GM19438 (cell line): Measurements from ENCODE around the gene DHH.

ENCODE experiments used
- ATAC-seq: cut with Tn5 transposase; IDR thresholded peaks from one replicate; pipeline ENCODE4 v1.9.1; 2021; ENCODE audit warnings: low read depth; ENCODE audit not compliant: unreplicated experiment

DHH gene

GRCh38 chr12:49051777-49052438 is 42.7 kb downstream of the DHH start:
- no peak for ATAC-seq

- ATAC-seq: no peak
Measured at GRCh38 chr12:49051373-49051764, 43.2 kb downstream of the DHH start.

GRCh38 chr12:49050507-49051372 is 43.9 kb downstream of the DHH start:
- ATAC-seq: no peak

DNA sequence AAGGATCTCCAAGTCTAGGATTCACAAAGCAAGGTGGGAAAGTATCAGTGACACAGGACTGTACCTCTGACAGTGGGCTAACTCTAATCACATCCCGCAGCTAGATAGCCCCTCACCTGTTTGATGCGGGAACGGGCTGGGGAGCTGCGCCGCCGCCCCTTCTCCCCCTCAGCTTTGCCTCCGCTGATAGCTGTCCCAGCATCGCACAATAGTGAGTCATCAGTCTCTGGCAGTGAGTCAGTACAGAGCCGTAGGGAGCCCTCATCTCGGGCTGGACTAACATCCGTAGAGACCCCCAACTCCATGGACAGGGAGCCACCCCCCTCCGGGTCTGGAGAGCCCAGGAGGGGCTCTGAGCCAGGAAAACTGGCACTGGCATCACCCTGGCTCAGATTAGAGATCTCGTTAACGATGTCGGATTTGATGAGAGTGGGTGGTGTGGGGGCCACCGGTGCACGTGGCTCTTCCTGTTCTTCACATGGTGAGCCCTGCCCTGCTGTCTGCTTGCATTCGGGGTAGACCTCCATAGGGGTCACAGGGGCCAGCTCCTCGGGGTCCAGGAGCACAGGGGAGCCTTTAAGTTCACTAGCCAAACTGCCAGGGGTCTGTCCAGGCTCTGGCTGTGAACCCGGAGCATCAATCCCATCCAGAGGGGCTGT is 44.9 kb downstream of the DHH start:
- ATAC-seq: no peak

- no peak for ATAC-seq
Measured at GRCh38 chr12:49048953-49049352, 45.6 kb downstream of the DHH start.

GRCh38 chr12:49046129-49046895 is 48.3 kb downstream of the DHH start:
- ATAC-seq: no peak

GRCh38 chr12:49044660-49045059 is 49.9 kb downstream of the DHH start:
- no peak for ATAC-seq

DNA sequence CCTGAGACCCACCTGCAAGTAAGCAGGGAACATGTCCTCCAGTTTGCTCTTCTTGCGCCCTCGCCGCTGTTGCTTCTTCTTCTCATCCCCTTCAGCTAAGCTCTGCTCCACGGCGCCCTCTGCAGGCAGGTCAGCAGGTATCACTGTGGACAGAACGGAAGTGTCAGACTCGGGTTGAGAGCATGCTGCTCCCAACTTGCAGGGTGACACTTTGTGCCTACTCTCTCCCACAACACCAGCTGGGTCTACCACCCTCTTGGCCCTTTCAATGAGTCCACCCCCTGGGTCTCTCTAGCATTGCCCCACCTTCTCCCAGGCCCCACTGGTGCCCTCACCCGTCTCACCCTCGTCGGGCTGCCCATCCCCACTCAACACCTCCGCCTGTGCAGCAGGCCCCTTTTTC is 50.7 kb downstream of the DHH start:
- no peak for ATAC-seq

DNA sequence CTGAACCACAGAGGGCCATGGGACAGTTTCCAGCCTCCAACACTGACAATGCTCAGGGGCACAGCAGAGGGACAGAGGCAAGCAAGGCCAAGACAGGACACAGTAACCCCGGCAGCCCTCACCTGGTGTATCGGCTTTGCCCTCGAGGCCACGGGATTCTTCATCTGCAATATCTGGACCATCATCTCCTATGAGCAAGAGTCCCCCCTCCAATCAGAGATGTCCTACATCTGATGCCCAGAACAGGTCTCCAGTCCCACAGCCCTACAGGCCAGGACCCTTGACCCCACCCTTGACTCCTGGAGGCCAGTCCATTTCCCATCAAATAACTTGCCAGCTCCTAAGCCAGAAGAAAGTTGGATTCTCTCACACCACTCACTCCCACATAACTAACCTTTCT is 51.4 kb downstream of the DHH start:
- ATAC-seq: no peak

GRCh38 chr12:49041881-49042484 is 52.6 kb downstream of the DHH start:
- no peak for ATAC-seq

GRCh38 chr12:49041036-49041880 is 53.3 kb downstream of the DHH start:
- no peak for ATAC-seq

DNA sequence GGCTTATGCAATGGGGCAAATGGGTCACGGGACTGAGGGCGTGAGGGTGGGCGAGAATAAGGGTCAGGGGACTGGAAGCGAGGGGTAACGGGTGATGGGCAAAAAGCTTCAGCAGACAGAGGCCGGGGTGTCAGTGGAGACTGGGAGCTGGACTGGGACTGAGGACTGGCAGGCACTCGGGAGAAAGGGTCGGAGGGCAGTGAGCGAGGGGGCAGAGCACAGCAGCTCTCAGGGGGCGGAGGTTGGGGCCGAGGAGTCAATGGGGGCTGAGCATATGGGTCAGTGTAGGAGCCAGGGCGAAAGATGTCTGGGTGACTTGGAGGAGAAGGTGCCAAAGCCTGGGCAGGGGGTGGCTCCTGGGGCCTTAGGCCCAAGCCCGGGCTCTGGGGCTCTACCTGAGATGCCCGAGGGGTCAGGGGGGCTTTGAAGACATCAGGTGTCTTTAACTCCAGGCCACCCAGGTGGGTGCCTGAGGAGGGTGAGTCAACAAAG is 54.2 kb downstream of the DHH start:
- no peak for ATAC-seq

GRCh38 chr12:49039421-49040363 is 54.9 kb downstream of the DHH start:
- ATAC-seq: no peak

GRCh38 chr12:49038291-49038955 is 56.2 kb downstream of the DHH start:
- no peak for ATAC-seq

DNA sequence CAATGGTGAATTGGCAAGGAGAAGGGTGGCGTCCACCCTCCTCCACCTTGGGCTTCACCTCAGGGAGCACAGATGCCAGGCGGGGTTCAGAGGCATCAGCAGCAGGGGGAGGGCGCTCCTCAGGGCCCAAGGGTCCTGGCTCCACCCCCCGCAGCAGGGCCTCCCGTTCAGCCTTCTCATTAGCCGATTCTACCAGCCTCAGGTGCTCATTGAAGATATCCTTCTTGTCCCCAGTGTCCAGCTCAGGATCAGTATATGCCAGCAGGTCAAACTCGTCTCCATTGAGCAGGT is 56.7 kb downstream of the DHH start:
- ATAC-seq: no peak

GRCh38 chr12:49037111-49037946 is 57.3 kb downstream of the DHH start:
- ATAC-seq: no peak
